ENCODE data around the gene CCT7.
A peak's percentile ranks its signal among the peaks of the same experiment; 100 is the strongest.

- TF ChIP-seq, protein P1, sequence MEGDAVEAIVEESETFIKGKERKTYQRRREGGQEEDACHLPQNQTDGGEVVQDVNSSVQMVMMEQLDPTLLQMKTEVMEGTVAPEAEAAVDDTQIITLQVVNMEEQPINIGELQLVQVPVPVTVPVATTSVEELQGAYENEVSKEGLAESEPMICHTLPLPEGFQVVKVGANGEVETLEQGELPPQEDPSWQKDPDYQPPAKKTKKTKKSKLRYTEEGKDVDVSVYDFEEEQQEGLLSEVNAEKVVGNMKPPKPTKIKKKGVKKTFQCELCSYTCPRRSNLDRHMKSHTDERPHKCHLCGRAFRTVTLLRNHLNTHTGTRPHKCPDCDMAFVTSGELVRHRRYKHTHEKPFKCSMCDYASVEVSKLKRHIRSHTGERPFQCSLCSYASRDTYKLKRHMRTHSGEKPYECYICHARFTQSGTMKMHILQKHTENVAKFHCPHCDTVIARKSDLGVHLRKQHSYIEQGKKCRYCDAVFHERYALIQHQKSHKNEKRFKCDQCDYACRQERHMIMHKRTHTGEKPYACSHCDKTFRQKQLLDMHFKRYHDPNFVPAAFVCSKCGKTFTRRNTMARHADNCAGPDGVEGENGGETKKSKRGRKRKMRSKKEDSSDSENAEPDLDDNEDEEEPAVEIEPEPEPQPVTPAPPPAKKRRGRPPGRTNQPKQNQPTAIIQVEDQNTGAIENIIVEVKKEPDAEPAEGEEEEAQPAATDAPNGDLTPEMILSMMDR (IDR thresholded peaks at IDR 0.05), result peak; percentile 81
- TF ChIP-seq SP1 (CRISPR knock-in tag; conservative IDR thresholded peaks at IDR 0.05), result no peak
- TF ChIP-seq ZNF671 (CRISPR knock-in tag; IDR thresholded peaks at IDR 0.05), result no peak
- TF ChIP-seq, protein P2, sequence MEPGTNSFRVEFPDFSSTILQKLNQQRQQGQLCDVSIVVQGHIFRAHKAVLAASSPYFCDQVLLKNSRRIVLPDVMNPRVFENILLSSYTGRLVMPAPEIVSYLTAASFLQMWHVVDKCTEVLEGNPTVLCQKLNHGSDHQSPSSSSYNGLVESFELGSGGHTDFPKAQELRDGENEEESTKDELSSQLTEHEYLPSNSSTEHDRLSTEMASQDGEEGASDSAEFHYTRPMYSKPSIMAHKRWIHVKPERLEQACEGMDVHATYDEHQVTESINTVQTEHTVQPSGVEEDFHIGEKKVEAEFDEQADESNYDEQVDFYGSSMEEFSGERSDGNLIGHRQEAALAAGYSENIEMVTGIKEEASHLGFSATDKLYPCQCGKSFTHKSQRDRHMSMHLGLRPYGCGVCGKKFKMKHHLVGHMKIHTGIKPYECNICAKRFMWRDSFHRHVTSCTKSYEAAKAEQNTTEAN (CRISPR knock-in tag; IDR thresholded peaks at IDR 0.05), result no peak
- TF ChIP-seq FOXP1 (CRISPR knock-in tag; IDR thresholded peaks at IDR 0.05; ENCODE audit: borderline replicate concordance), result no peak
- TF ChIP-seq CBFB (CRISPR knock-in tag; IDR thresholded peaks at IDR 0.05; ENCODE audit: low read depth), result no peak
These were observed 21.5 kb upstream of the CCT7 start for GRCh38 chr2:73212448-73213176.

Measured in WTC11 (cell line).